GM23248 (cell line): ENCODE data around the gene ABHD14A. TPM values are rescaled to one million over a fixed set of nuclear protein-coding genes. Genes with fewer than 3 reads are reported as not detected.
"Not testable (repeated sequence)": the region's sequence is repeated elsewhere in the genome, so short reads cannot be mapped to it uniquely, and the experiment has no call there.

Experiments used
- DNase-seq: peaks from one replicate; pipeline ENCODE4 v3.0.0-alpha.2; 2015
- H2AFZ ChIP-seq: fragments of 200-600 bp; sonication (generic); 2 replicates; pipeline ENCODE4 v1.6.1; 2016; ENCODE audit warnings: antibody characterized with exemption
- H3F3A ChIP-seq: fragments of 200-600 bp; sonication (generic); 2 replicates; pipeline ENCODE4 v1.6.1; 2016; ENCODE audit warnings: mild to moderate bottlenecking, antibody characterized with exemption, mixed run types; ENCODE audit not compliant: insufficient read depth
- H3K27ac ChIP-seq: fragments of 200-600 bp; sonication (generic); 2 replicates; pipeline ENCODE4 v1.5.1; 2016; ENCODE audit warnings: mild to moderate bottlenecking
- H3K27me3 ChIP-seq: fragments of 200-600 bp; sonication (generic); replicated peaks from 2 replicates; pipeline ENCODE4 v1.6.1; 2016; ENCODE audit warnings: mild to moderate bottlenecking; ENCODE audit not compliant: insufficient read depth
- H3K36me3 ChIP-seq: fragments of 200-600 bp; sonication (generic); 2 replicates; pipeline ENCODE4 v1.6.1; 2016; ENCODE audit warnings: low read depth, mild to moderate bottlenecking
- H3K4me1 ChIP-seq: fragments of 200-600 bp; sonication (generic); 2 replicates; pipeline ENCODE4 v1.6.1; 2016; ENCODE audit warnings: mild to moderate bottlenecking; ENCODE audit not compliant: insufficient read depth
- H3K4me2 ChIP-seq: fragments of 200-600 bp; sonication (generic); one replicate; pipeline ENCODE4 v1.6.1; 2016; ENCODE audit warnings: mild to moderate bottlenecking; ENCODE audit not compliant: unreplicated experiment
- H3K4me3 ChIP-seq: fragments of 200-600 bp; sonication (generic); 2 replicates; pipeline ENCODE4 v1.5.1; 2016; ENCODE audit warnings: mild to moderate bottlenecking
- H3K79me2 ChIP-seq: fragments of 200-600 bp; sonication (generic); 2 replicates; pipeline ENCODE4 v1.6.1; 2016; ENCODE audit warnings: mild to moderate bottlenecking; ENCODE audit not compliant: insufficient read depth
- H3K9ac ChIP-seq: fragments of 200-600 bp; sonication (generic); 2 replicates; pipeline ENCODE4 v1.6.1; 2016; ENCODE audit warnings: mild to moderate bottlenecking
- H3K9me2 ChIP-seq: fragments of 200-600 bp; sonication (generic); 2 replicates; pipeline ENCODE4 v1.6.1; 2016; ENCODE audit warnings: mixed run types, mild to moderate bottlenecking, moderate library complexity; ENCODE audit not compliant: insufficient read depth
- H3K9me3 ChIP-seq: fragments of 200-600 bp; sonication (generic); one replicate; pipeline ENCODE4 v1.6.1; 2017; ENCODE audit warnings: low read depth
- H4K20me1 ChIP-seq: fragments of 200-600 bp; sonication (generic); 2 replicates; pipeline ENCODE4 v1.6.0; 2016; ENCODE audit not compliant: insufficient read depth
- EZH2 ChIP-seq: fragments of 200-600 bp; sonication (generic); IDR thresholded peaks from 2 replicates; pipeline ENCODE4 v1.6.1; 2018; ENCODE audit warnings: antibody characterized with exemption, mild to moderate bottlenecking; ENCODE audit not compliant: insufficient read depth, poor library complexity, severe bottlenecking
- EZH2phosphoT487 ChIP-seq: fragments of 200-600 bp; sonication (generic); IDR thresholded peaks from 2 replicates; pipeline ENCODE4 v1.6.1; 2018; ENCODE audit warnings: antibody characterized with exemption, moderate library complexity, mild to moderate bottlenecking, low read depth; ENCODE audit not compliant: insufficient read depth
- WGBS, 2 experiments: methylation state at CpG; one replicate each; pipeline ENCODE4 v1.1.6; 2015 to 2017; ENCODE audit warnings: low lambda C conversion rate in 2 of 2, low coverage in 1 of 2; ENCODE audit errors: missing lambda C conversion rate in 2 of 2; 5-methylcytosine and 5-hydroxymethylcytosine counted together
- in situ Hi-C: fragments of 300-500 bp; cut with MboI; formaldehyde crosslinking; loops from 2 replicates; pipeline ENCODE4 v1.15.0; 2020
- polyA plus RNA-seq: library from polyadenylated mRNA; unstranded; fragments of >200 nt; fragmentation: Nextera tagmentation; extraction: Ambion mirVana; gene quantifications from 2 replicates; pipeline ENCODE4 v1.2.1, GENCODE V29; 2016
- total RNA-seq: library from RNA; depleted of rRNA; stranded (reverse); fragments of >200 nt; shearing (Covaris generic); gene quantifications from 2 replicates; pipeline ENCODE4 v1.2.3, GENCODE V29; 2014

The ABHD14A gene
- total and polyA plus RNA-seq, 2 experiments from 2014 or later = 35.5 to 37.9 TPM

- no peak for TF ChIP-seq EZH2
- no peak for TF ChIP-seq EZH2phosphoT487
- no peaks in the 10 kb centered on the region for H3K9me3 ChIP-seq
- H3K9me2 ChIP-seq = no peaks in the 10 kb centered on the region
- in situ Hi-C loops = no loop called here
- H2AFZ ChIP-seq = no peak overlapping the region
- H3K4me3 ChIP-seq = no peak overlapping the region
- H3K4me1 ChIP-seq = peaks cover 11% of the 10 kb centered on the region
- no peak overlapping the region for H3K27ac ChIP-seq
- H3K79me2 ChIP-seq = peaks cover 29% of the 10 kb centered on the region
- 0 out of 2 replicates have a peak, but pooled peaks cover 7% of the 10 kb centered on the region for H3K36me3 ChIP-seq
- no peak overlapping the region for H3K4me2 ChIP-seq
- no peak overlapping the region for H3K9ac ChIP-seq
- no peaks in the 10 kb centered on the region for H4K20me1 ChIP-seq
- H3F3A ChIP-seq = peaks cover 22% of the 10 kb centered on the region
- H3K27me3 ChIP-seq = no peaks in the 10 kb centered on the region
- no peak for DNase-seq
- WGBS, 2 experiments = 84 to 93% methylated on average over 7 of the region's 7 CpGs
Measured at GRCh38 chr3:51987568-51987967, 12.7 kb downstream of the ABHD14A start.

GRCh38 chr3:51988286-51989146 is 13.7 kb downstream of the ABHD14A start:
- H3K9me3 ChIP-seq = no peaks in the 10 kb centered on the region
- H3K9me2 ChIP-seq = no peaks in the 10 kb centered on the region
- WGBS, 2 experiments = 84 to 85% methylated on average over 14 to 15 of the region's 15 CpGs
- H3K36me3 ChIP-seq = peaks cover 10% of the 10 kb centered on the region; the same call in 1 of the 2 replicates
- peaks cover 23% of the 10 kb centered on the region for H3F3A ChIP-seq
- H4K20me1 ChIP-seq = no peaks in the 10 kb centered on the region
- H3K4me3 ChIP-seq = no peak overlapping the region
- in situ Hi-C loops = no loop called here
- no peak overlapping the region for H3K4me2 ChIP-seq
- H2AFZ ChIP-seq = no peak overlapping the region
- peaks cover 10% of the 10 kb centered on the region for H3K4me1 ChIP-seq
- H3K79me2 ChIP-seq = peaks cover 37% of the 10 kb centered on the region
- H3K27me3 ChIP-seq = no peaks in the 10 kb centered on the region
- no peak overlapping the region for H3K27ac ChIP-seq
- TF ChIP-seq EZH2phosphoT487 = no peak
- no peak for TF ChIP-seq EZH2
- no peak overlapping the region for H3K9ac ChIP-seq
- no peak for DNase-seq

- H3K9me2 ChIP-seq, DNase-seq, H3K9ac ChIP-seq, H3K4me2 ChIP-seq, H3K4me3 ChIP-seq, H3K4me1 ChIP-seq, H4K20me1 ChIP-seq, H3K9me3 ChIP-seq, H2AFZ ChIP-seq, H3K27me3 ChIP-seq, H3K27ac ChIP-seq, in situ Hi-C loops: not testable (repeated sequence)
- 85 to 90% methylated on average over 10 to 34 of the region's 38 CpGs for WGBS, 2 experiments
- Histone ChIP-seq H3K36me3 (peaks cover 23% of the 10 kb centered on the region; the same call in 1 of the 2 replicates), H3K79me2 (peaks cover 40% of the 10 kb centered on the region), H3F3A (peaks cover 32% of the 10 kb centered on the region)
Measured at GRCh38 chr3:51990501-51990971, 15.7 kb downstream of the ABHD14A start.

- no peak overlapping the region for H3K4me2 ChIP-seq
- no peak for TF ChIP-seq EZH2phosphoT487
- TF ChIP-seq EZH2 = no peak
Measured at GRCh38 chr3:51992017-51992682, 17.3 kb downstream of the ABHD14A start.

GRCh38 chr3:51993657-51994056 is 18.8 kb downstream of the ABHD14A start:
- Histone ChIP-seq H3K9ac (peak overlapping the region; percentile 55), H3F3A (peaks cover 32% of the 10 kb centered on the region), H3K4me2 (peak overlapping the region; percentile 24), H3K36me3 (peaks cover 23% of the 10 kb centered on the region; the same call in 1 of the 2 replicates), H3K79me2 (peaks cover 42% of the 10 kb centered on the region)
- H3K9me3 ChIP-seq, H3K27ac ChIP-seq, H3K27me3 ChIP-seq, H3K4me3 ChIP-seq, H4K20me1 ChIP-seq, H2AFZ ChIP-seq, H3K9me2 ChIP-seq, in situ Hi-C loops, H3K4me1 ChIP-seq, DNase-seq: not testable (repeated sequence)
- 66 to 79% methylated on average over 5 to 13 of the region's 13 CpGs for WGBS, 2 experiments

More at GRCh38 chr3:51992017-51992682, 17.3 kb downstream of the ABHD14A start:
- Histone ChIP-seq H3K27me3 (no peaks in the 10 kb centered on the region), H3K79me2 (peaks cover 42% of the 10 kb centered on the region), H3K4me3 (no peak overlapping the region), H3K27ac (no peak overlapping the region), H4K20me1 (peaks cover 3% of the 10 kb centered on the region; the same call in 1 of the 2 replicates), H3K36me3 (peaks cover 23% of the 10 kb centered on the region; the same call in 1 of the 2 replicates), H2AFZ (no peak overlapping the region), H3K9ac (peak overlapping the region; percentile 55), H3K9me3 (no peaks in the 10 kb centered on the region), H3F3A (peaks cover 32% of the 10 kb centered on the region), H3K4me1 (peaks cover 8% of the 10 kb centered on the region), H3K9me2 (no peaks in the 10 kb centered on the region)
- in situ Hi-C loops = no loop called here
- no peak for DNase-seq
- 95% methylated on average over 3 of the region's 3 CpGs for WGBS, 2 experiments
